Measurements from ENCODE around the gene ACSL5. TPM values are rescaled to one million over a fixed set of nuclear protein-coding genes. Genes with fewer than 3 reads are reported as not detected.

ACSL5 gene
- 17.6 and 25.5 TPM in 2 replicates for total RNA-seq (2014; rRNA removed; shearing (Covaris generic))

- no peak for DNase-seq (ENCODE audit: low read depth)
Observed at GRCh38 chr10:112373912-112374338, at the start of gene ACSL5. Gene ACSL5, plus strand, starts transcription at chr10:112374116. Its CDS starts 20,831 bp downstream, at chr10:112394947.

GRCh38 chr10:112327678-112328077, 46.2 kb upstream of the ACSL5 start:
- DNase-seq (ENCODE audit: low read depth), result no peak

- no peak for DNase-seq (ENCODE audit: low read depth)
Observed at GRCh38 chr10:112330162-112330561, 43.8 kb upstream of the ACSL5 start.

- DNase-seq (ENCODE audit: low read depth), result no peak
Observed at GRCh38 chr10:112330607-112331160, 43.2 kb upstream of the ACSL5 start.

- peak; percentile 30 for DNase-seq (ENCODE audit: low read depth)
Observed at GRCh38 chr10:112332022-112332421, 41.9 kb upstream of the ACSL5 start.

- peak; percentile 59 for DNase-seq (ENCODE audit: low read depth)
Observed at GRCh38 chr10:112332509-112333228, 41.2 kb upstream of the ACSL5 start.

GRCh38 chr10:112333452-112333851, 40.5 kb upstream of the ACSL5 start:
- DNase-seq (ENCODE audit: low read depth), result no peak

GRCh38 chr10:112335111-112335867, 38.6 kb upstream of the ACSL5 start:
- DNase-seq (ENCODE audit: low read depth), result no peak

- no peak for DNase-seq (ENCODE audit: low read depth)
Observed at GRCh38 chr10:112335868-112336265, 38.0 kb upstream of the ACSL5 start.

GRCh38 chr10:112336556-112337201, 37.2 kb upstream of the ACSL5 start:
- no peak for DNase-seq (ENCODE audit: low read depth)

- DNase-seq (ENCODE audit: low read depth), result no peak
Observed at GRCh38 chr10:112338957-112339356, 35.0 kb upstream of the ACSL5 start.

- DNase-seq (ENCODE audit: low read depth), result no peak
Observed at GRCh38 chr10:112340601-112341000, 33.3 kb upstream of the ACSL5 start.

GRCh38 chr10:112343056-112343806, 30.7 kb upstream of the ACSL5 start:
- no peak for DNase-seq (ENCODE audit: low read depth)

GRCh38 chr10:112344261-112344660, 29.7 kb upstream of the ACSL5 start:
- no peak for DNase-seq (ENCODE audit: low read depth)

- no peak for DNase-seq (ENCODE audit: low read depth)
Observed at GRCh38 chr10:112345202-112345601, 28.7 kb upstream of the ACSL5 start.

GRCh38 chr10:112345743-112346142, 28.2 kb upstream of the ACSL5 start:
- DNase-seq (ENCODE audit: low read depth), result no peak

GRCh38 chr10:112346774-112347173, 27.1 kb upstream of the ACSL5 start:
- no peak for DNase-seq (ENCODE audit: low read depth)

GRCh38 chr10:112347709-112348671, 25.9 kb upstream of the ACSL5 start:
- DNase-seq (ENCODE audit: low read depth), result no peak

- DNase-seq (ENCODE audit: low read depth), result no peak
Observed at GRCh38 chr10:112348759-112349158, 25.2 kb upstream of the ACSL5 start.

- no peak for DNase-seq (ENCODE audit: low read depth)
Observed at GRCh38 chr10:112349521-112350085, 24.3 kb upstream of the ACSL5 start.

Data from M059J (cell line).